HG03060 (cell line): Measurements from ENCODE around the gene CNTN5.
"Not testable (repeated sequence)": the region's sequence is repeated elsewhere in the genome, so short reads cannot be mapped to it uniquely, and the experiment has no call there.

Source experiments
- ATAC-seq: cut with Tn5 transposase; IDR thresholded peaks from one replicate; pipeline ENCODE4 v1.9.1; 2021; ENCODE audit warnings: low read depth, moderate number of reproducible peaks; ENCODE audit not compliant: unreplicated experiment

Gene CNTN5

DNA sequence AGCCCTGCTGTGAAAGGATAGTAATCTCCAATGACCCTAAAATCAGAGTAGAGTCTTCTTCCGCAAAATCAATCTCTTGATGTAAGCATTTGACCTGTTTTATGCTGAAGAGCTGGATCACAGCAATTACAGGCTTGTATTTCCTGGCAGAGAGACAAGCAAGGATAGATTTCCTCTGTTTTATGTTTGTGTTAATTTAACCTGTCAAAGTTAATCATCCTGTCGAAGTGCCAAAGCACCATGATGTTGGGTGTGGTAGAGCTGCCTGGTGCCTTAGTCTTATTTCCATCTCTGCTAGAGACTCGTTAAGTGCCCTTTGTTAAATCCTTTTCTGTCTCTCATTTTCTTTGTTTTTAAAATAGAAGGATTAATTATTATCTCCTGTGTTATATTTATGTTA, 248.1 kb downstream of the CNTN5 start:
- no peak for ATAC-seq

DNA sequence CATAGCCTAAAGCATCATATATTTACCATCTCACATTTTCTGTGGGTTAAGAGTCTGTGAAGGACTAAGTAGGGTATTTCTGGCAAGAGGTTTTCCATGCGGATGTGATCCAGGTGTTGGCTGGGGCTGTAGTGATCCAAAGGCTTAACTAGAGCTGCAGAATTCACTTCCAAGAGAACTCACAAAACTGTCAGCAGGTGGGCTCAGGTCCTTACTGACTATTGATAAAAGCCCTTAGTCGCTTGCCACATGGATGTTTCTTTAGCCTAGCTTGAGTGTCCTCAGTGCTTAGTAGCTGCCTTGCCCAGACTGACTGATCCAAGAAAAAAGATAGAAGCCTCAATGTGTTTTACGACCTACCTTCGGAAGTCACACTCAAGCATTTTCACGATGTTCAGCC, 250.8 kb downstream of the CNTN5 start:
- ATAC-seq: no peak

DNA sequence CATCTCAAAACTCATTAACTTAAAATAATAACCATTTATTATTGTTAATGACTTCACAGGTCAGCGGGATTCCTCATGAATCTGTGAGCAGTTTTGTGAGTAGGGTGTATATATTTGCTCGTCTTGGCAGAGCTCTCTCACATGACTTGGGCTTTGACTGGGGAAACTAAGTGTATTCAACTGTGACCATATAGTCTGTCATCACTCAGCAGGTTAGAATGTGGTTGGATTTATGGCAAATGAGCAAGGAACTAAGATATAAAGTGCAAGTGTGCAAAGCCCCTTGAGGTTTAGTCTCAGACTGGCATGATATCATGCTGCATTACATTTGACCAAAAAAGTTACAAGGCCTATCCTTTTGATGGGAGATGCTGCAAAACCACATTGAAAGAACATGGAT, 254.8 kb downstream of the CNTN5 start:
- no peak for ATAC-seq

DNA sequence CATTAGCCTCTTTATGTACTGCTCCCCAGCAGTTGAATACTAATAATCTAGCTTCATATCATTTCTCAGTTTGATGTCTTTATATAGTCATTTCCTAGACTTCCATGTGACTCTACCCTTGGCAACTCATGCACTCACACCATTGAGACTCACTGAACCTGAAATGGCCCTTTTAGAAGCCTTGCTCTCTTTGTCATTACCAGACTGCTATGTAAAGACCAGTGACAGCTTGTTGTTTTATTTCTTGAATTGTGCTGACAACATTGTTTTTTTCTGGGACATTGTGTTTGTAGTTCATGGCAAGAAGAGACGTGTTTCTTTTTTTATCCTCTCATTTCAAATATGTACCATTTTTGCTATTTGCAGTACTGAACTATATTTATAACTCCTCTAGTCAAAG, 256.5 kb downstream of the CNTN5 start:
- no peak for ATAC-seq

DNA sequence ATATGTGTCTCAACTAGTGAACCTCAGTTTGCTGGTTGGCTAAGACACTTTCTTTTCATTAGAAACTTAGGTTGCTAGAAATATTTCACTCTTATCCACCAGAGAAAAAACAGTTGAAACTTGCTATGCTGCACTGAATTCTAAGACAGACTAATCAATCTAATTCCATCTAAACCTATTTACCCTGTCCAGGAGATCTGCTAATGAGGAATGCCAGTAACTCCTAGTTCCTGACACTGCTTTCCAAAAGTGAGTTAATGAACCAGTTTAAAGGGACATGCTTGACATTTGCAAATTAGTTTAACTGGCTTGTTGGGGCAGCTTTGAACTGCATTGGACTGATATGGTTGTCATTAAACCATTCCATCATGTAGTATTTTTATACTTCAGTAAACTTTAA, 258.5 kb downstream of the CNTN5 start:
- ATAC-seq: no peak

DNA sequence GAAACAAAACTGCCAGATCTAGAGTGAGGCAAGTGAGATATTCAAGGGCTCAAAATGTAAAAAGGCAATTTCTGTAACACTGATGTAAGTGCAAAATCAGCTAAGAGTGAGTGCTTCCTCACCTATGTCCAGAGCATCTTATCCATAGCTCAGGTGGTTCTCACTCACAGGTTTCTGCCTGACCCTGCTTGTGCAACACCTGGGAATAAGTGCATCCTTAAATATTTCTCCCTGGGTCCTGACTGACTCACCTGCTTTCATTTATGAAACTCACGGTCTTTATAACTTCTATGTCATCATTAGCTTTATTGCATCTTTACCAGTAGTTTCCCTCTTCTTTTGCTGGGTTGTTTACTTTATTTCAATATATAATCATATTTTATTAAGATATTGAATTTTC, 260.6 kb downstream of the CNTN5 start:
- no peak for ATAC-seq

DNA sequence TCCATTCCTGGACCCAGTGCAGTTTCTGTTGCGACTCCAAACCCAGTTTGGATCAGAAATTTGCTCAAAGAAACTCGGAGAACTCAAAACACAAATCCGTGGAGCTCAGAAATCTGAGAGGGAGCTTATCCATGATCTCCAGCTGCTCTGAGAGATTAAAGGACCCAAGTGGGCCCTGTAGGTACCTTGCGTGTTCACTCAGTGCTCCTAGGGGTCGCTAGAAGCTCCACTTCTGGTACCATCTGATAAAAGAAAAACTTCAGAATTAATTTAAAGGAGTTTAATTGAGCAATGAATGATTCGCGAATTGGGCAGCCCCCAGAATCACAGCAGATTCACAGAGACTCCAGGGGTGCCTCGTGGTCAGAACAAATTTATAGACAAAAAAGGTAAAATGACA, 277.2 kb downstream of the CNTN5 start:
- ATAC-seq: not testable (repeated sequence)

DNA sequence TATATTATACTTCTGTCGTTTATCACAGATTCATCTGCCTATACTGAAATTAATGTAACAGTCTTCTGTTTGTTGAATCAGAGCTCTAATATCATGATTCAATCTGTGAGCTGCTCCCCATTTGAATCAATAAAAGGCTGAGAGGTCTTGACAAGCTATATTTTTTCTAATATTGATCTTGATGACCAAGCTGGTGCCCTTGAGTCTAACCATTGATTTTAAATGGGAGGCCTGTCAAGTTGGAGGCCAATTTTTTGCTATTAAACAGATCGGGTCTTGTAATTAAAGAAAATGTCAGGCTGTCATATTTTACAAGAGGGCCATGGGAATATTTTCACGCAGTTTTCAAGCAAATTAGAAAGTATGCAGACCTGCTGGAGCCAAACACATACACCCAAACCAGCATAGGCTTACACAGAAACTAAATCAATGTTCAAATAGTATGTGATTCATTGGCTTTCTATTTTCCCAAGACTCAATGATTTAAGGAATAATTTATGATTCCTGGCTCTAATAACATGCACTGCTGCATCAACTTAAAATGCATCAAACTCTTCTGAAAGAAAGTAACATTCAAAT, 286.9 kb downstream of the CNTN5 start:
- ATAC-seq: no peak

DNA sequence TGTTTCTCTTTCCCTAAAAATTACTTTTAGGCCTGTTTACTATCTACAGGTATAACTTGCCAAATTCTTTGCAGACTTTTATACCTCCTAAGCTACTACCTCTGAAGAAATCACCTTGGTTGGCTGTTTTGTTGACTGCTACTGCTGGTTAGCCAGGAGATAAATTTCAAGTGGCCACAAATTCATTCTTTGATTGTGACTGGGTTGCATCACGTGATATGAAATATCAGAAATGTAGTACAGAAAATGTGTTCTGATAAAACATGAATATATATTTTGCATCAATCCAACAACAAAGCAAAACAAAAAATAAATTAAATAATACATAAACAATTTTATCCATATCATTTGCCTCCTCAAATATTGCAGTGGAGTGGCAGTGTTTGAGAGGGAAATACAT, 291.1 kb downstream of the CNTN5 start:
- ATAC-seq: no peak

DNA sequence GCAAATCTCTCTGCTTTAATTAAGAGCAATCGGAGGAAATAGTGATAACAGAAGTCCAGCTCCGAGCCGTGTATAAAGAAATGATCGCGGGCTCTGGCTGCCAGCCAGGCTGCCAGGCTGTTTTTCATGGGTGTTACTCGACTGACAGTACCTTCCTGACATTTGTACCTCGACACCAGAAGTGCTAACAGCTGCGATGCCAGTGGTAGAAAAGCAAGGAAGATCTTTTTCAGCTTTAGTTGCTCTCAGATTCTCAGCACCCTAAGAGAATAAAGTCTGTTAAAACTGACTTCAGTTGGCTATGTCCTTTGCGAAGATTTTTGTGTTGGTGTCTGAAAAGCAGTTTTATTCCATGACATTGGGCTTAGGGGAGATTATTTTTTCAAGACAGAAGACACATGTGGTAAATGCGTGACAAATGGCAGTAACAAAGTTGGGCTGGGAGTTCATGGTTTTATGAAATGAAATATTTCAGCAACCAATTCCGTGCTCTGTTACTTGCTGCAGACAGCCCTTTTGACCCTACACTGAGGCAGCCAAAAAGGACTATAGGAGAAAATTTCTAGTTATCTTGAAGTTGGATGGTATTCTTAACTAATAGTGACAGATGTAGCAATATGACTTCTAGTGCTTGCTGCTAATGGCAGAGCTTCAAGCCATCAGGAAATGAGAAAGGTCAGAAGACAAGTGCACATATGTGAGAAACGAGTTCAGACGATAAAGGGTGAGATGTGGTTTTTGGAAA, 296.2 kb downstream of the CNTN5 start:
- ATAC-seq: no peak

DNA sequence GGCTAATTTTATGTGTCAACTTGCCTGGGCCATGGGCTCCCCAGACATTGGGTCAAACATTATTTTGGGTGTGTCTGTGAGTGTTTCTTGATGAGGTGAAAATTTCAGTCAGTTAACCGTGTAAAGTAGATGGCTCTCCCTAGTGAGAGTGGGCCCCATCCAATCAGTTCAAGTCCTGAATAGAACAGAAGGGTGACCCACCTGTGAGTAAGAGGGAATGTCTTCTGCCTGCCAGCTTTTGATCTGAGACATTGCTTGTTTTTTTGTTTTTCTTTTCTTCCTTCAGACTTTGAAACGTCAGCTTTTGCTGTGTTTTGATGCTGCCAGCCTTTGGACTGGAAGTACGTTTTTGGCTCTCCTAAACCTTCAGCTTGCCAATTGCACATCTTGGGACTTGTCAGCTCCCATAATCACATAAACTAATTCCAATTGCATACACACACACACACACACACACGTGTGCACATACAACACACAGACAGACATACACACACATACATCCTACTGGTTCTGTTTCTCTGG, 300.1 kb downstream of the CNTN5 start:
- no peak for ATAC-seq

DNA sequence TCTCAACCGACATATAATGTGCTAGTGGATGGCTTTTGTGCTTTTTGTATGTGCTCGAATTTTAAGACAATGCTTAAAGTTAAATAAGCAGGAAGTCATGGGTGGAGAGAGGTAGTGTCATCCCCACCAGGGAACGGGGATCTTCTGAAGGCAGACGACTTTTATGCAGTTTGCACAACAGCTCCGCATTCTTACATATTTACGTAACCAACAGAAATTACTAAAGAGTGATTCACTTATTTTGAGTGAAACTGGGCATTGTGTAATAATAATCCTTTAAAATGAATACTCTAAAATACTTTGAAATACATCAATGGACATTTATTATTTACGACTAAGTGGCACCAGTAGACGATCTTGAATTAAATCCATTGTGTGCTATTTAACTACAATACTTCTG, 305.1 kb downstream of the CNTN5 start:
- ATAC-seq: no peak

DNA sequence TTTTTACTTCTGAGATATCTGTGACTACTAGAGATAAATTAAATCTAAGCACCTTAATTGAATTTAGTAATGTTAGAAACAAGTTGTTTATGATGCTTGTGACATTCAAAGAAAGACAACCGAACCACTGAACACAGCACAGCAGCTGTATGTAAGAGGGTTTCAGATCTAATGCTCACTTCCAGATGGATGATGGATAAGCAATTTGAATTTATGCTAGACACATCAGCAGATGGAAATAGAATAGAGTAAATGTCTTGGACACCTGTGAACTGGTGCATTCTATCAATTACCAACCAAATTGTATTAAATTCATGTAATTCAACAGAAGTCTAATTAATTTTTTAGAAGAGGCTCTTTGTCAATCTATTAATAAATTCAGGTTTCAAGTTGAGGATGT, 306.3 kb downstream of the CNTN5 start:
- ATAC-seq: no peak

DNA sequence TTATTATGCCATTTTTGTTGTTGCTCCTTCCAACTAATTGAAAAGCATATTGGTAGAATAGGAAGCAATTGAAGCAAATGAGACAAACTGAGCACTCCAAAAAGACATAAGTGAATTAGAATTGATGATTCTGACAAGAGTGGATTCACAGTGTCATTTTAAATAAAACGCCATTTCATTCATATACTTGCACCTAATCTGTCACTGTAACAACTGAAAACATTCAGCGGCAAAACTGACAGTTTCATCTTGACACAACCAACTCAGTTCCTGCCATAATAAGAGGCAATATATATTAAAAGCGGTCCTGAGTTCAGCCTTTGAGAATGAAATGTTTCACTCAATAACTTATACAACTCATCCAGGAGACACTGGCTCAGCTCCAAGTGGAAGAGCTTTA, 306.8 kb downstream of the CNTN5 start:
- no peak for ATAC-seq

DNA sequence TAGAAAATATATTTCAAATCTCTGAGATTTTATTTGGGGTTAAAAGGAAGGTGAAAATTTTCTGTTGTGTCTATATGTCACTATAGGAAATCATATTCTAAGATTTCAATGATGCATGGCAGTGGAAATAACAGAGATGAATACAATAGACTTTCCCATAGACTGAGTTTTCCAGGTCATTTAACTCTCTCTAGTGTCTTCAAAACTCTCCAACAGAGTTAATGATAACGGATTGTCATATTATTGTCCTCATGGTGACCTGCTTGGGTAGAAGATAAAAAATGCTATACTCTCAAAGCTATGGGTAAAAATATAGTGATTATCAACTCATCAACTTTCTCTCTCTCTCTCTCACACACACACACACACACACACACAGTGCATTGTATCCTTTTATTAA, 312.9 kb downstream of the CNTN5 start:
- ATAC-seq: no peak

DNA sequence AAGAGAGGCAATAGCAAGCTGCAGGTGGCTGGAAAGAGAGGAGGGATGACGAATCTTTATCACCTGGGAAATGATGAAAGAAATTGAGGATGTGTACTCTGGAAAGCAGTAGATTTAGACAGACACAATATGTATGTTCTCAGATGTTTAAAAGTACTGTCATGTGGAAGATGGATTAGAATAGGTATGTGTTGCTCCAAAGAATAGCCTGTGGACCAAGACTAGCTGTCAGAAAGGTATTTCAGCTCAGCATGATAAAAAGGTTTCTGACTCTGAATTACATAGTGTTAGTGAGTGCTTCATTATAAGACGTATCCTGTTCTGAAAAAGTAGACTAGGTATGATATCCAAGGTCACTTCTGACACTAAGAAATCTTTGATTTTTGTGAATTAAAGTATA, 322.4 kb downstream of the CNTN5 start:
- no peak for ATAC-seq

DNA sequence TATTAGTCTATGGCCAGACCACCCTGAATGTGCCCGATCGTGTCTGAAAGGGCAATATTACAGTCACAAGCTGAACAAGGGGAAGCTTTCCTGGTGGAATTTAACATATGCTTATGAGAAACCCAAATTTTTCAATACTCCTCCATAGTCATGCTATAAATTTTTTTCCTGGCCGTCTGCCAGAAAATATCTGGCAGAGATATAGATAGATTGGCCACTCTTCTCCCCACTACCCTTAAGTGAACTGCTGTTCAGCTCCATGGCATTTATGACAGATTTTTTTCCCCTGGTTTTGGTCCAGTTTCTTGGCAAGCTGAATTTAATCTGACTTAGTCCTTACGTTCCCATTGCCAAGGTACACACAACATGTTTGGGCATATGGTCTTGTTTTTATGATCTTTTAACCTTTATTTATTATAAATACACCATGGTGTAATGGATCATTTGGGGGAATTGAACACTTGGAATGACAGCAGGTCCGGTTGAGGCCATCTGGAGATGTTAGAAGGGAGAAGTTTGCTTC, 328.5 kb downstream of the CNTN5 start:
- ATAC-seq: no peak

DNA sequence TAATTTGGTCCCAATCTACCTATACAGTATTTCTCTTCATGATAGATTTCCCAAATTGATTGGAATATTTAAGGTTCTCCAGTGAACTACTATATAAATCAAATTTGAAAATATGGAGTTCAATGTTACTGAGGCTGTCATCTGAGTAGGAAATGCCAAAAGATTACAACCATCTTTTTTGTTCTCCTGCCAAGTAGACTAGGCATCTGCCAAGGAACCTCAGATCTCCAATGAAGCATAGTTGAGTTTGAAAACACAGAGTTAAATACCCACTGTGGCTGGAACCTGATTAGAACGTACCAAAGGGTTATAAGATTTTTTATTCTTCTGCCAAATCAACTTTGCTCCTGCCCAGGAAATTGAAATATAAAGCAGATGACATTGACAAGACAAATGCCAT, 330.9 kb downstream of the CNTN5 start:
- no peak for ATAC-seq

DNA sequence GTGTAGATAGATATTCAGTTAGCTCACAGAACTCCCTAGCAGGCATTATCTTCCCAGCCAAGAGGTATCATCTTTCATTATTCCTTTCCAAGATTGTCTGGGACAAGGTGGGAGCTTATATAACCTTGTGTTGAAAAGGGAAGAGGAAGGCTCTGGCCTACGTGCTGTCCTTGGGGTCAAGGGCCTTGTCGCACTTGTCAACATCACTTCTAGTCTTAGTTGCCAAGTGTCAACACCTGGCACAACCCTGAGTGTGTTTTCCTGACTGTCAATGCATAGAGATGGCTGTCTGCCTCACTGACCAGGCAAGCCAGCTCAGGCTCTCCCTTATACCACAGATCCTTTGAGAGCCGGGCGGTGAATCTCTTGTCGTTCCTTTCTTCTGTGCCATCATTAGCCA, 331.9 kb downstream of the CNTN5 start:
- no peak for ATAC-seq

DNA sequence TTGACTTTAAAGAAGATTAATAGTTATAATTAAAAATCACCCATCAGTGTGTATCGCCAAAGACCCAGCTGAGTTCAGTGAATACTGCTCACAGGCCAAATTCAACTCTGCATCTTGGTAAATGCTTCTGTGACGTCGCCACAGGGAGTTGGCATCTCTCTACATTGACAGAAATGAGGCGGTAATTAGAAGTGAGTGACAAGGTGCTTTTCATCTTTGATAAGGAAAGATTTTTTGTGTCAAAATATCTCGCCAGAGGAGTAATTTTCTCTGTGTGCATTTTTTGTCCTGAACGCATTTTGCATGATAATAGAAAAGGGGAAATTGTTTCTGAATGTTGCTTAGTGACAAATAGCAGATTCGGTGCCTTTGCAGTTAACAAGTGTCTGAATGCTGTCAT, 345.8 kb downstream of the CNTN5 start:
- ATAC-seq: no peak

DNA sequence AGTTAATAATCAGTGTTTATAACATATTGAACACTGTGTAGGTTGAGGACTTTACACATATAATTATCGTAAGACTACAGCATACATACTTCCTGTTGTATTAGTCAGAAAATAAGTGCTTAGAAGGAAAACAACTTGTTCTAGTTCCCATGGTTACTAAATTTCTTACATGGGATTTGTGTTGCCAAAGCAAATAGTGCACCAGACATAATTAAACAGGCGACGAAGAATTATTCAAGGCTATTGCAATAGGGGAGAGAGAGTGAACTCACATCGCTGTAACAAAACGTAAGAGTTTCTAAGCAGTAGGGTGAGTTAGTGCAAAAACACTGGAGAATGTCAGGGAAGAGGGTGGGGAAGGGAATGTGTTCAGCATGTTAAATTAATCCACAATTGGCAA, 347.8 kb downstream of the CNTN5 start:
- no peak for ATAC-seq

DNA sequence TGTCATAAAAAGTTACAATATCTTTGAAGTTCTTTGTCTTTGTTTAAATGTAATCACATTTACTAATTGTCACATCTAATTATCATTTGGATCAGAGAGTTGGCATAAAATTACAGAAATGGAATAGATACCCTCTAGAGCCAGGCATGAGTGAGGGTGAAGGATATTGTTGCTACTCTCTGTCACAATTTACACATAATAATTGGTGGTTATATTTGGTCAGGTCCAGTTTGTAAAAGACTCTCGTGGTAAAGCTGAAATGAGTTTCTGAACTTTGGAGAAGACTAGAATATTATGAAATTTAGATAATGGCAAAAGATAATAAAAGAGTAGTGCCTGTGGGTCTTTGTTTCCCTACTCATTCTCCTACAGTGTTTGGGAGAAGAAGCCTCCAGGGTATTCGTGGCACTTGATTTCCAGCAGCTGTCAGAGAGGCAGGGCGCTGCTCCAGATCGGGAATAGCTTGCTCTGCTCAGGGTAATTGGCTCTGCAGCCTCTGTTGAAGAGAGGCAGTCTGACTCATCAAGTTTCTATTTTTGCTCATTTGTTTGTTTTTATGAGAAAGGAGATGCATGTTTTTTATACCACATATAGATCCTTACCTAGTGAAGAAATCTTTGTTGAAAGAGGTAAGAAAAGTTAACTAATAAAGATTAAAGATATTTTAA, 349.9 kb downstream of the CNTN5 start:
- ATAC-seq: no peak
